Measurements from ENCODE around the gene GDI2.
"Not testable (repeated sequence)": the region's sequence is repeated elsewhere in the genome, so short reads cannot be mapped to it uniquely, and the experiment has no call there.

Gene GDI2

GRCh38 chr10:5854131-5854475, 40.9 kb upstream of the GDI2 start:
- no peaks in the 10 kb centered on the region for H3F3A ChIP-seq (ENCODE audit: control insufficient read depth, insufficient read depth)
- H3K4me2 ChIP-seq (ENCODE audit: low read length) = no peak overlapping the region
- H4K20me1 ChIP-seq (ENCODE audit: control insufficient read depth, insufficient read depth, low read depth, low read length) = no peaks in the 10 kb centered on the region
- H3K79me2 ChIP-seq (ENCODE audit: control insufficient read depth, low read length) = no peaks in the 10 kb centered on the region
- no peak for TF ChIP-seq CTCF (IDR thresholded peaks at IDR 0.05; ENCODE audit: low read depth, low read length, poor library complexity, severe bottlenecking)
- TF ChIP-seq EZH2phosphoT487 (IDR thresholded peaks at IDR 0.05; ENCODE audit: borderline replicate concordance, low read length) = no peak
- no peak overlapping the region for H3K27ac ChIP-seq (ENCODE audit: low read depth, low read length)
- H3K4me3 ChIP-seq (ENCODE audit: low read length) = no peak overlapping the region
- no peaks in the 10 kb centered on the region for H3K9me2 ChIP-seq (replicated peaks; ENCODE audit: control insufficient read depth, low read length)
- no peaks in the 10 kb centered on the region for H3K9me3 ChIP-seq (ENCODE audit: control insufficient read depth, insufficient read depth, low read length)
- peaks cover 17% of the 10 kb centered on the region for H3K4me1 ChIP-seq (ENCODE audit: control insufficient read depth, low read length)
- H3K36me3 ChIP-seq (ENCODE audit: control insufficient read depth, low read length) = no peaks in the 10 kb centered on the region
- H3K27me3 ChIP-seq (ENCODE audit: control insufficient read depth, low read length) = no peaks in the 10 kb centered on the region

GRCh38 chr10:5846667-5847066, 33.4 kb upstream of the GDI2 start:
- H3K4me3 ChIP-seq (ENCODE audit: low read length); H4K20me1 ChIP-seq (ENCODE audit: control insufficient read depth, insufficient read depth, low read depth, low read length); H3K27me3 ChIP-seq (ENCODE audit: control insufficient read depth, low read length); H3K36me3 ChIP-seq (ENCODE audit: control insufficient read depth, low read length); H3K27ac ChIP-seq (ENCODE audit: low read depth, low read length); H3K9me3 ChIP-seq (ENCODE audit: control insufficient read depth, insufficient read depth, low read length); H3K79me2 ChIP-seq (ENCODE audit: control insufficient read depth, low read length); H3K9me2 ChIP-seq (replicated peaks; ENCODE audit: control insufficient read depth, low read length): not testable (repeated sequence)
- Histone ChIP-seq H3F3A (ENCODE audit: control insufficient read depth, insufficient read depth) (peaks cover 27% of the 10 kb centered on the region), H3K4me1 (ENCODE audit: control insufficient read depth, low read length) (peaks cover 49% of the 10 kb centered on the region), H3K4me2 (ENCODE audit: low read length) (peak overlapping the region; percentile 93; the same call in 1 of the 2 replicates)

GRCh38 chr10:5844345-5845055, 31.3 kb upstream of the GDI2 start:
- Histone ChIP-seq H3F3A (ENCODE audit: control insufficient read depth, insufficient read depth) (peaks cover 45% of the 10 kb centered on the region), H3K27me3 (ENCODE audit: control insufficient read depth, low read length) (no peaks in the 10 kb centered on the region), H3K4me2 (ENCODE audit: low read length) (peak overlapping the region; percentile 93), H3K4me3 (ENCODE audit: low read length) (peak overlapping the region; percentile 72), H3K4me1 (ENCODE audit: control insufficient read depth, low read length) (peaks cover 70% of the 10 kb centered on the region), H3K79me2 (ENCODE audit: control insufficient read depth, low read length) (0 out of 2 replicates have a peak, but pooled peaks cover 4% of the 10 kb centered on the region), H3K9me2 (replicated peaks; ENCODE audit: control insufficient read depth, low read length) (no peaks in the 10 kb centered on the region), H3K27ac (ENCODE audit: low read depth, low read length) (peak overlapping the region; percentile 95), H3K36me3 (ENCODE audit: control insufficient read depth, low read length) (no peaks in the 10 kb centered on the region), H3K9me3 (ENCODE audit: control insufficient read depth, insufficient read depth, low read length) (no peaks in the 10 kb centered on the region), H4K20me1 (ENCODE audit: control insufficient read depth, insufficient read depth, low read depth, low read length) (no peaks in the 10 kb centered on the region)
- TF ChIP-seq CTCF (IDR thresholded peaks at IDR 0.05; ENCODE audit: low read depth, low read length, poor library complexity, severe bottlenecking) = no peak
- TF ChIP-seq EZH2phosphoT487 (IDR thresholded peaks at IDR 0.05; ENCODE audit: borderline replicate concordance, low read length) = no peak

- H4K20me1 ChIP-seq (ENCODE audit: control insufficient read depth, insufficient read depth, low read depth, low read length) = no peaks in the 10 kb centered on the region
- peak overlapping the region; percentile 72 for H3K4me3 ChIP-seq (ENCODE audit: low read length)
- H3K36me3 ChIP-seq (ENCODE audit: control insufficient read depth, low read length) = no peaks in the 10 kb centered on the region
- 0 out of 2 replicates have a peak, but pooled peaks cover 4% of the 10 kb centered on the region for H3K79me2 ChIP-seq (ENCODE audit: control insufficient read depth, low read length)
- no peaks in the 10 kb centered on the region for H3K27me3 ChIP-seq (ENCODE audit: control insufficient read depth, low read length)
- peak overlapping the region; percentile 95 for H3K27ac ChIP-seq (ENCODE audit: low read depth, low read length)
- H3K9me2 ChIP-seq (replicated peaks; ENCODE audit: control insufficient read depth, low read length) = no peaks in the 10 kb centered on the region
- H3K4me2 ChIP-seq (ENCODE audit: low read length) = peak overlapping the region; percentile 93
- H3K9me3 ChIP-seq (ENCODE audit: control insufficient read depth, insufficient read depth, low read length) = no peaks in the 10 kb centered on the region
- TF ChIP-seq CTCF (IDR thresholded peaks at IDR 0.05; ENCODE audit: low read depth, low read length, poor library complexity, severe bottlenecking) (no peak), EZH2phosphoT487 (IDR thresholded peaks at IDR 0.05; ENCODE audit: borderline replicate concordance, low read length) (no peak)
- peaks cover 45% of the 10 kb centered on the region for H3F3A ChIP-seq (ENCODE audit: control insufficient read depth, insufficient read depth)
- peaks cover 77% of the 10 kb centered on the region for H3K4me1 ChIP-seq (ENCODE audit: control insufficient read depth, low read length)
These were observed 30.6 kb upstream of the GDI2 start for GRCh38 chr10:5843686-5844344.

Data from DOHH2 (cell line).